ENCODE measurements around the gene LNPK.

GRCh38 chr2:175874291-175874690 lies 127.8 kb downstream of the LNPK start:
- TF ChIP-seq EZH2phosphoT487 (IDR thresholded peaks at IDR 0.05; ENCODE audit: borderline replicate concordance, low read length), result no peak
- TF ChIP-seq CTCF (conservative IDR thresholded peaks at IDR 0.05; ENCODE audit: low read depth, low read length), result no peak
